HG03342 (cell line): ENCODE data around the gene MYO1E.
"Not testable (repeated sequence)": the region's sequence is repeated elsewhere in the genome, so short reads cannot be mapped to it uniquely, and the experiment has no call there.

Source experiments
- ATAC-seq: cut with Tn5 transposase; IDR thresholded peaks from one replicate; pipeline ENCODE4 v1.9.1; 2021; ENCODE audit warnings: mild to moderate bottlenecking, moderate library complexity; ENCODE audit not compliant: unreplicated experiment

MYO1E gene

DNA sequence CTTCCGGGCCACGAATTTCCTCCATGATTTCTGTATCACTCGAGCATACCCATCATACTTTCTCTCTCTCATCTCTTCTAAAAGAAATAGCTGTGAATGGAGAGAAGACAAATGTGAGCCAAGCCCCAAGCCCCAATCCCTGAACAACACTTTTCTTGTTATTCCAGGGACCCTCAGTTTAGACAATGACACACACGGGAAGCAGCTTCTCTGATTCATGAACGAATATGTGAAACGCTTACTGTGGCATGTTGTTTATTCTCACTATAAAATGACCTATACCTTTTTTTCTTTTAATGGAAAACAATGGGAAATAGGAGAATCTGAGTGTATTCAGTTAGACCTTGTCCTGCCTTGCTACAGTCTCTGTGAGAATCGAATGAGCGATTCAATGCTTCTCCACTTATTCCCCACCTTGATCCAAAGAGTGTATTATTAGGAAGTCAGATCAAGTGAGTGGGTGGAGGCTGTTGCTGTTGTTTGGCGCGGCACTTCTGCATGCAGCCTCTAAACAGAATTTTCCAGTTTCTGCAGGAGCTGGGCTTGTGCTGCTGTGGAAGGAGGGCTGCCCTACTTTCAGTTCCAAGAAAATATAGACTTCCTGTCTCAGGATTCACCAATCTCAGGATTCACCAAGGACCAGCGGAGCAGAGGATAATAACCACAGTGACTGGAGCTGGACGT is 198.4 kb downstream of the MYO1E start:
- ATAC-seq = no peak

DNA sequence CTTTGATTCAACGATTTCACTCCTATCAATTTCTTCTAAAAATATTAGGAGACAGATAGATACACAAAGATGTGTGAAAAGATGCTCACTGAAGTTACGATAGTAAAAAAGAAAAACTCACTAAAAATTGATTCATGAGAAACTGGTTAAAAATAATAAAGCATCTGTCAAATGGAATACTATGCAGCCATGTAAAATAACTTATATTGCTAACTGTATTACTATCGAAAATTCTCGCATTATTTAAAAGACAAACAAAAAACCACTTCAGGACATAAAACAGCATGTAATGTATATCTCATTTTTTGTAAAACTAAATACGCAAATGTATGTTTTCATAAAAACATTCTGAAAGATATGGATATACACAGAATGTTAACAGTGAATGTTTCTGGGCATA is 199.5 kb downstream of the MYO1E start:
- ATAC-seq = no peak

DNA sequence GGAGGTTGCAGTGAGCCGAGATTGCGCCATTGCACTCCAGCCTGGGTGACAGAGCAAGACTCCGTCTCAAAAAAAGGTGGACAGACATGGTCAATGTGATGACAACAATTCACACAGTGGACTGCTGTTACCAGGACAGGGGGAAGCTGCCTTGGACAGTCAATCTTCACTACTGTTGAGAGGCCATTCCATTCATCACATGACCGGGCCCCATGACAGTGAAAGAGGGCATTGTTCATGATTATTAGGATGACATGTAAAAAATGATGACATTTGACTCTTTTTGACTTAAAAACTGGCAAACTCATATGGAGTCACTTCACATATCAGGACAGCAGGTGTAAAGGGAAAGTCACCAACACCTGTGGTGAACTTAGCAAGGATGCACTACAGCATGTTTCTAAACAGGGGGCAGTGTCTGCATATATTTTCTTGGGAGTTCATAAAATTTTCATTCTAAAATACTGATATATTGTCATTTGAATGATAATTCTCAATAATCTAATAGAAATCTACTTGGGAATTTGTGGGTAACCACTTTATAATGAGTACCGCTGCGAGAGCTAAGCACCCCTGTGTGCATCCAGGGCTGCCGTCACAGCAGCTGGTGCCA is 200.3 kb downstream of the MYO1E start:
- ATAC-seq = no peak

DNA sequence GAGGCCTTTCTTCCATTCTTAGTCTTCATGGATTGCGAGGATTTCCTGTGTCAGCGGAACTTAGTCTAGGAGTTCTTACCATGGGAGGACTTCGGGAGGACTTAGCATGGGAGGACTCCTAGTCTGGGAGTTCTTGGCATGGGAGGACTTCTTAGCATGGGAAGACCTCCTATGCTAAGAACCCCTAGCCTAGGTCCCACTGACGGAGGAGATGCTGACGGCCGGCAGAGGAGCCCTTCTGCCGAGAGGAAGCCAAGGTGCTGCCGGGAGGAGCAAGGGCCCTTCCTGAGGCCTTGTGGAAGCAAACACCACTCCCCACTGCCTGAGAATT is 201.6 kb downstream of the MYO1E start:
- no peak for ATAC-seq

DNA sequence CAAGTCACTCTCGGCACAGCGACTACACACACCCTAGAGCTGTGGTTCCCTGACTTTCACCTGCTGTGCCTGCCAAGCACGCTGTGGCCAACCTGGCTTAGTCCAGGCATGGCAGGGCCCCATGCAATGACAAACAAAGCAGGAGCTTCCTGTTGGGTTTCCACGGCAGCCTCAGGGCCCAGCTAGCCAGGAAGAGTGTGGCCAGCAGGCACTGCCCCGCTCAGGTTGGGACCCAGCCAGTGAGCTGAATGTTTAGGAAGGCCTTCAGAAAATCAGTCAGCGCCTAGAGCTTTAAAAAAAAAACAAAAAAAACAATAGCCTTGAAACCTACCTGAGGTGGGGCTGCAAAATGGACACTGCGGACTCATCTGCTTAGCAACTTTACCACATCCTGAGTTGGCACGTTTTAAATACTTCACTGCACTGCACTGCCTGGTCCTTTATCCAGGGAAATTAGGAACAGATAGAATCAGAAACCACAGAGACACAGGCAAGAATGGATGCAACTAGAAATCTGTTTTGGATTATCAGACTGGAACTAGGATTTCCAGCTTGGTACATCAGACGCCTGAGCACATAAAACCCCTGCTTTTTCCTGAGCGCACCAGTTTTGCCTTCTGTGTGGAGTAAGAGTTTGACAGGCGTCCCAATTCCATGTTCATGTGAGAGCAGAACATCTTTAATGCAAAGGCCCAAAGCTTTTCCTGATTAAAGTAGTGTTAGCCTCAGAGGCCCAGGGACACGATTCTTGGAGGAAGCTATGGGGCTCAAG is 202.2 kb downstream of the MYO1E start:
- no peak for ATAC-seq

DNA sequence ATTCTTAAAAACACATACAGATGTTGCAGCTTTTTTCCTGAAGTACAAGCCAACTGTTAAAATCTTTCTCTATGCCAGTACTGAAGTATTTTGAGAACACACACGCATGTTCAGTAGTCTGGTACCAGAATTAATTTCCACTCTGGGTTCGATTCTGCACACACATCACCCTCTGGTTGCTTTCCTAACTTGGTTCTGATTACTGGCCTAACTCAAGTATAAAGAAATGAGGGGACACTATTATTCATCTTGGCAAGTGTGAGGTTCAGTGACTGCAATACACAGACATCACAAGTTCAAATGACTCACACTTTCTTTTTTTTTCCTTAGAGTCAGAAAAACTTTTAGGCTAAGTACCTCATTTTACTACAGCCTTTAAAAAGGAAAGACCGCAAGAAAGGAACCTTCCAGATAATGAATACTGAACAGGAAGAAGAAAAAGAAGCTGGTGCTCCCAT is 203.4 kb downstream of the MYO1E start:
- no peak for ATAC-seq

DNA sequence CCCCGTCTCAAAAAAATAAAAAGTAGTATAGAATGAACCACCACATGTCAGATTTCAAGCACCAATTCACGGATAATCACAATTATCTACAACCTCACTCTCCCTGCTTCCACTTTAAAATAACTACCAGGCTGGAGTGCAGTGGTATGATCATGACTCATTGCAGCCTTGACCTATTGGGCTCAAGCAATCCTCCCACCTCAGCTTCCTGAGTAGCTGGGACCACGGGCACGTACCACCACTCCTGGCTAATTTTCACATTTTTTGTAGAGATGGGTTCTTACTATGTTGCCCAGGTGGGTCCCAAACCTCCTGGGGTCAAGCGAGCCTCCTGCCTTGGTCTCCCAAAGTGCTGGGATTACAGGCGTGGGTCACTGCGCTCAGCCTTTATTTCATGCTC is 204.1 kb downstream of the MYO1E start:
- no peak for ATAC-seq

DNA sequence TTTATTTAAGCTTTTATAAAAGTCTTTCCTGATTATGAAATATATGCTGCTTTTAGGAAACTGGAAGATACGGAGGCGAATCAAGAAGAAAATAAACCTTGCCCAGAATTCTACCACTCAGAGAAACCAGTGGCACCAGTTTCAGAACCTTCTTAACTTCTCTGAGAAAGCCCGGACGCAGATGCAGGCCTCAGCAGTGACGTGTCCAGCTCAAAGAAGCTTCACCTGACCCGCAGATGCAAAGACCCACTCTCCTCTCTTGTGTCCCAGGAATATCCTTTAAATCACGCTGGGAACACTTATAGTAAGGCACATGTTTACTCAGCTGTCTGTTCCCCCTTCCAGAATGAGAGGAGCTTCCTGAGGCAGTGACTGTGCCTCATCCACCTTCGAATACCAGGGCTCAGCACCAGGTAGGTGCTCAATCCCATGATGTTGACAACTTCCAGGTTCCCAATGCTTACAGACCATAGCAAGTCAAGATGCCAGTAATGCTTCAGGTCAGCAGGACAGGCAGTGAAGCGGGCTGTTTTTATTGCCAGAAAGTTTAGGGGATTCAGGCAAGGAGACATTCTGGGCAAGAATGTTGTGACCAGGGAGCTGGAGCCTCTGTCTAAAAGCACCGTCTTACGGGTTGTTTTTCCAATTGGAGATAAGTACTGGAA is 205.9 kb downstream of the MYO1E start:
- no peak for ATAC-seq

DNA sequence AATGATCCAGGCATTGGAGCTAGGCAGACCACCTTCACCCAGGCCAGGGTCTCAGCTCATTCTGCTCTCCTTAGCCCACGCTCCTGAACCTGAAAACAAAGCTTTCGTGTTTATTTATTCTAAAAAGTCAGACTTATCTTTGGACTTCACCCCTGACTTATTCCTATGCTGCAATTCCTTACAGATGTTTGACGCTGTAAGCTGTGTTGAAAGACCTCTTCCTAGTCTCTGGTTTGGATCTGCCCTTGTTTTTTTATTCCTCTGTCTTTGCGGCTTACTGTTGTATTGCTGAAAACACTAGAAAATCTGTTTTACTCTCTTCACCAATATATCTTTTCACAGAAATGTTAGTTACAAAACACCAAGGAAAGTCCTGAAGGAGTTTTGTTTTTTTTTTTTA is 206.5 kb downstream of the MYO1E start:
- ATAC-seq = no peak

DNA sequence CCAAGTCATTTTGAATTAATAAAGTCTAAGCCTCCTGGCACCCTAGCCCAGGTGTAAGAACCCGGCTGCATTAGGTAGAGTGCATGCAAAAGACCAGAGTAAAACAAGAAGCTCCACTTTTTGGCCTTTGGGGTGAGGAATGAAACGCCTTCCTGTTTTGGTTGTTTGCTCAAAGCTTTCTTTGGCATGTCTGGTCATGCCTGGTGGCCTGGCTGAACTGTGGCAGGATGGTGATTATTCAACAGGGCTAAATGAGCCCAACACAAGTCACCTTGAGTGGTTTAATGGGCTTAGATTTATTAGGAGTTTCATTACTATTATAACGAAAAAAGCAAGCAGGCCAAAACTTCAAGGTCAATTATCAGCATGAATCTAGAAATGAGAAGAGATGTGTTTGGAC is 206.9 kb downstream of the MYO1E start:
- no peak for ATAC-seq

DNA sequence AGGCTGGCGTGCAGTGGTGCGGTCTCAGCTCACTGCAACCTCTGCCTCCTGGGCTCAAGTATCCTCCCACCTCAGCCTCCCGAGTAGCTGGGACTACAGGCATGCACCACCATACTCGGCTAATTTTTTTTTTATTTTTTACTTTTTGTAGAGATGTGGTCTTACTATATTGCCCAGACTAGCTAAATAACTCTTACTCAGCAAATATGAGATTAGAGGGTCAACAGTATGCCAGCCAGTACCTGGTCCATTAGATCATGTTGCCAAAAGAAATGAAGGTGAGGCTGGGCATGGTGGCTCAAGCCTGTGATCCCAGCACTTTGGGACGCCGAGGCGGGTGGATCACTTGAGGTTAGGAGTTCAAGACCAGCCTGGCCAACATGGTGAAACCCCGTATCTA is 210.6 kb downstream of the MYO1E start:
- not testable (repeated sequence) for ATAC-seq

DNA sequence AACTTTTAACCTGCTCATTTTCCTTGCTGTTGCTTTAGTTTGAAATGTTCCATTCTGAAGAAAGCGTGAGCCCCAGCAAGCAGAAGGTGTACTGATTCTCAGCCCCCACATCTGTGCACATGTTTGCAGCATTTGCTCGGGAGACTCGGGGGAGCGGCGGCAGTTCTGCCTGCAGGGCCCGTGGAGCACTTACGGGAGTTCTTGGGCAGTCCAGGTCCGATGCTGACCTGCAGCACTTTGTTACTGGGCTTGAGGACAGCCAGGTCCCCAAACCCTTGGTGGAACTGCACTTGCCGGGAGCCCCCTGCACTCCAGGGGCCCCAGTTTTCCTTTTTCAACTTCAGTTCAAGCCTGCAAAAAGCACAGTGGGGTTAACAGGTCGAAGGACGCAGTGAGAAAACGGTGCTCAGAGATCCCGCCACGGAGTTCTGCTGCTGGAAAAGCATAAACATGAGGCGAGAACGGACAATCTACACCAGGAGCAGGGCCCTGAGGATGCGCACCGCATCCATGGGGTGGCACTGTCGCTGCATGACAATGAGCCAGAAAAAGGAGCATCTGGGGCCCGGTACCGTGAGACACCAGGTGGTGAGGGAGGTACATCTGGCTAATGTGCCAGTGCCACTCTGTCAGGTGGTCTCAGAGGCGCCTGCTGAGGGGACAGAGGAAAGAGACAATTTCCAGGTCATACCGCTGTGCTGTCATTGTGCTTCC is 211.6 kb downstream of the MYO1E start:
- ATAC-seq = no peak

DNA sequence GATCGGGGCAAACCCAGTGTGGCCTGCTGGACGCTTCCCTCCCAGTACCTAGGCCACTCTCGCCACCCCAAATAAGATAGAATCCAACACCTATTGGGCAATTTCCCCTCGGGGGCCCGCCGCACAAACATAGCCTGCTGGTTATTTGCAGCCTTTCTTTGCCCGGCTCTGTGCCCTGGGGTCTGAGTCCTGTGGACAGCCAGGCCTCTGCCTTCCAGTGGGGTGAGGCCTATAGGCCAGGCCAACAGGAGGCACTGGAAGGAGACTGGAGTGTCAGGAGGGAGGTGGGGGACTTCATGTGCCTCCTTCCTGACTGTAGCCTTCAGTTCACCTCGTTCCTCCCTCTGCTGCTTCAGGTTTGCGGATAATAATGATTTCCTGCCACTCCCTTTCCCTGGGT is 213.5 kb downstream of the MYO1E start:
- no peak for ATAC-seq

DNA sequence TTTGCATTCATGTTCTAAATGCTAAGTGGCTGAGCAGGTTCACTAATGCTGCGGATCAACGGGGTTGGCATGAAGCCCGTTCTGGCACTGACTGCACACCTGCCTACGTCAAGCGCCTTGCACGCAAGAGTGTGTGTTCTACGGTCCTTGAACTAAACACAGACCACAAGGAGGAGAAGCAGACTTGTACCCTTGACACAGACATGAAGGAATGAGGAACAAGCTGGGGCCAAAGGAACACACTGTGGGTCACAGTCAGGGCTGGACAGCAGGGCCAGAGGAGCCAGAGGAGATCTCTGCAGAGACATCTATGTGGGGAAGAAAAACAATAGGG is 214.0 kb downstream of the MYO1E start:
- no peak for ATAC-seq

DNA sequence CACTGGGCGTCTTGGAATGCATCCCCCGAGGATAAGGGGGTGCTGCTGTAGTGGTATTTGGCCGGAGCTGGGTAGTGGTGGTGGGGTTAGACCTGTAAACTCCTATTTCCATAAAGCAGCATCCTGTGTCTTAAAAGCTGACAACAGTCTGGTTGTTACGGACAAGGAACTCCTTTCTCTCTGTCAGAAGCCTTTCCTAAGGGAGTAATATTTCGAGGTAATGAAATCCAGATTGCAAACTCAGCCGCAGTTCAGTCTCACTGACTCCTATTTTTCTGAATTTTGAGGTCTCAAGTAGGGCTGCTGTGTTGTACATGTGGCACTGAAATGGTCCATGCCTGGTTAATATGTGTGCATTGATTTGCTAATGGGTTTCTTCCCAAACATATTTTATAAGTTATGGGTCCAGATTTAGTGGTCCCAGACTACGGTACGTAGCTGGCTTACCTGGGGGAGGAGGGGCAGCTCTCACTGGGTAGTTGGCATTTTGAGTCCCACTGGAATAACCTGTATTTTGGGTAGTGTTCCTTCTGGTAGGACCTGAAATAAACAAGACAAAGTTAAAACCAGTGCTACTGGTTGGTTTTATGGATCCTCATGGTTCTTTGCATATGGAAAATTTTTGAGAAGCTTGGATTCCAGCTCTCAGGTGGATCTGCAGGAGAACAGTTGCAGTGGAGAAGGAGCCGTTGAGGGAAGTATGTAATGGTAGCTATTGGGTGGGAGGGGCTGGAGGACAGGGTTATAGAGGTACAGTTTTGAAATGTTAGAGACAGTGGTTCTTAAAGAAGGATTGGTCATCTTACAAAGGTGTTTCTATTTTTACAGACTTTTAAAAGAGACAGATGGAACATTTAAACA is 214.6 kb downstream of the MYO1E start:
- no peak for ATAC-seq

DNA sequence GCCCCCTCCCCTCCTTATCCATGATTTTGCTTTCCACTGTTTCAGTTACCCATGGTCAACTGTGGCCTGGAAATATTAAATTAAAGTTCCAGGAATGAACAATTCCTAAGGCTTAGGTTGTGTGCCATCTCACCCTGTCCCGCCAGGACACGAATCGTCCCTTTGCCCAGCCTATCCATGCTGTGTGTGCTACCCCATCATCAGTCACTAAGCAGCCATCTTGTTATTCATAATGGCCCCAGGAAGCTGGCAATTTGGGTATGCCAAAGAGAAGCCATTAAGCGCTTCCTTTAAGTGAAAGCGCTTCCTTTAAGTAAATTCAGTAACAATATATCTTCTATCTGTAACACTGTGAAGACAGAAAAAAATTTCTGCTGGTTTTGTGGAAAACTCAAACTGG is 215.3 kb downstream of the MYO1E start:
- no peak for ATAC-seq

DNA sequence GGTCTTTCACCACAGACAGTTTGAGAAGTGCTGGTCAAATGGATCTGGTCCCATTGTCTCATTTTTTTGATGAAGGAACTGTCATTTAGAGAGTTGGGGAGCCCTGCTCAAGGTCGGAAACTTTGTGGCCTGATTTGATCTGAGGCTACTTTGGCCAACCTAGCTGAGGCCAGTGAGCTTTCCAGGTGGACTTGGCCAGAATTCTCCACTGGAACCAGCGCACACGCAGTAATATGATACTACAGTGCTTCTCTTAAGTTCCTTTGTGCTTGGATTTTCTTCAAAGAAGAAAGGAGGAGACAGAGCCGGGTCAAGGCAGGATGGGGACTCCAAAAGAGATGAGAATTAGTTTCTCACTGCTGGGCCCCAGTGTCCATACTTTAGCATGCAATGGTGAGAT is 217.2 kb downstream of the MYO1E start:
- no peak for ATAC-seq

DNA sequence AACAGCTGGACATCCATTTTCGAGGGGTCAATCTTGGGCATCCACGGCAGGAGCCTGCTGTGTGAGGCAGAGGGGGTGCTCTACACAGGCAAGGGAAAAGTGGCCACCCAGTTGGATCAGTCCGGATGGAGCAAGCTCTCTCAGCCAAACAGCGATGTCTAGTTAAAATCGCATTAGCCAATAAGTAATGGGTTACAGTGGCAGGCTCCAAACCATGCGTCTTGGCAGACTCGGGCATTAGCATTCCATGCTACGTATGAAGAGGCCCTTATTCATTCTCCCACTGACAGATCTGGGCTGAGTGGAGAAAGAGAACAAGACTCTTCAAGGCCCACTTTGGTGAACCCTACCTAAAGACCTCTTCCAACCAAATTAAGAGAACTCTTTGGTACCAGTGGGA is 218.4 kb downstream of the MYO1E start:
- ATAC-seq = no peak

DNA sequence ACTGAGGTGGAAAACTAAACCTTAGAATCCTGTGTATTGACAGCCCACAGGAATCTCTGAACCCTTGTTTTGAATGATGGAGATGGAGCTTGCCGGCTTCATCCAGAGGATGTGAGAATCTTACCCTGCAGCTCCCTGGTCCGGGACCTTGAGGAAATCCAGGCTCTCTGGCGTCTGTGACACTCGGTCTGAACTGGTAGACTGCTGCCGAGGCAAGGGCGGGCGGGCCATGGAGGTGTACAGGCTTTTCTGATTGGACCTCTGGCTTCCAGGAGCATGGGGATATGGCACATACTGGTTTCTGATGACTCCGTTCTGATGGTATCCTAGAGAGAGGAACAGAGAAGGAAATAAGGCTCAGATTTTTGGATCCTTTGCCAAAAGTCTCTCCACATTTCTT is 219.2 kb downstream of the MYO1E start:
- ATAC-seq = no peak

DNA sequence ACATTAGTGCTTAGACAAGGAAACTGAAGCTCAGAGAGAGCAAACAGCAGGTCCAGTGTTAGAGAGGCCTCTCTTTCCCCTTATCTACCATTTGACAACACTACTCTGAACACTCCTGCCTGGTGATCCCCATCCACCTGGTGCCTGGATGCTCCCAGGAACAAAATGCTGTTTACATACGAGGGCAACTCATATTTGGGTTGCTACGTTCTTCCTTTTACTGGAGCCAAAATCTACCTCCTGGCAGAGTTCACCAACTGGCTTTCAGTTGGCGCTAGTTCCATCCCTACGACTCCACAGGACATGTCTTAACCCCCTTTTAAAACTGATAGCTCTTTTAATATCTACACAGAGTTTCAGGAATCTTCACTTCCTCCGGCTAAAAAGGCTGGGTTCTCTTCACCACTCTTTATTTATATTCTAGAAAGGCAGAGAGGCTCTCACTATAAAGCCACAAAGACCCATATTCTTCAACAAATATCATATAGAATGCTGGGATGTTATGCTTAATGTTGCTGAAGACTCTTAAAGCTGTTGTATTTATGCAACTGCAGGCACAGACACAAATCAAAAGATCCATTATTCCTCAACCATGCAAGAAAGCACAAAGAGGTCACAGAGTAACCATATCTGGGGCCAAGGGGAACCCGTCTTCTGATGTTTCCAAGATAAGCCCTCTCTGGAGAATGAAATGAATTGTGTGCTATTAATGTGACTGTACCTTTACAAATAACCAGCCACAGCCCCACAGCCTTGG is 219.8 kb downstream of the MYO1E start:
- no peak for ATAC-seq
